IMR-90 (cell line): Measurements from ENCODE around the gene FDX1. TPM values are rescaled to one million over a fixed set of nuclear protein-coding genes. Genes with fewer than 3 reads are reported as not detected.
"Not testable (repeated sequence)": the region's sequence is repeated elsewhere in the genome, so short reads cannot be mapped to it uniquely, and the experiment has no call there.

ENCODE experiments used
- ATAC-seq: fragments of 200-7000 bp; cut with Tn5 transposase; 2 replicates; pipeline ENCODE4 v1.9.1; 2020; ENCODE audit warnings: low read depth, mild to moderate bottlenecking, moderate library complexity
- BruUV-seq: library from RNA; stranded (reverse); fragments of 400-500 nt; replicated peaks from 2 replicates; lab custom pipeline; 2021; lab: Mats Ljungman, UMichigan
- CTCF ChIA-PET: fragments of 300-600 bp; formaldehyde crosslinking; extraction: SDS; loops from one replicate; lab custom pipeline; 2021; ENCODE audit warnings: antibody characterized with exemption; lab: Yijun Ruan, JAX
- POLR2A ChIA-PET: fragments of 300-600 bp; sonication (Branson Sonifier 250); formaldehyde crosslinking; loops from one replicate; lab custom pipeline; 2022; ENCODE audit warnings: antibody characterized with exemption; ENCODE audit not compliant: unreplicated experiment; lab: Charles Lee
- DNase-seq: peaks from one replicate; pipeline ENCODE4 v3.0.0; 2013
- H2AFZ ChIP-seq: replicated peaks from 2 replicates; pipeline ENCODE3; 2013; ENCODE audit warnings: low read length, mild to moderate bottlenecking; ENCODE audit not compliant: poor library complexity
- H2AK5ac ChIP-seq: 2 replicates; pipeline ENCODE4 v1.6.1; 2013; ENCODE audit warnings: low read depth, low read length, inconsistent platforms
- H2AK9ac ChIP-seq: replicated peaks from 2 replicates; pipeline ENCODE3; 2013; ENCODE audit warnings: mild to moderate bottlenecking, low read depth, low read length, moderate library complexity; ENCODE audit not compliant: poor library complexity
- H2BK120ac ChIP-seq: 2 replicates; pipeline ENCODE4 v1.6.1; 2013; ENCODE audit warnings: low read depth, low read length, inconsistent platforms
- H2BK15ac ChIP-seq: 3 replicates; pipeline ENCODE4 v1.6.1; 2013; ENCODE audit warnings: low read depth, low read length, inconsistent platforms
- H2BK20ac ChIP-seq: 2 replicates; pipeline ENCODE4 v1.6.1; 2013; ENCODE audit warnings: low read depth, mild to moderate bottlenecking, inconsistent platforms, low read length, moderate library complexity
- H2BK5ac ChIP-seq: 2 replicates; pipeline ENCODE4 v1.6.1; 2013; ENCODE audit warnings: mild to moderate bottlenecking, low read depth, low read length, inconsistent platforms; ENCODE audit not compliant: poor library complexity, severe bottlenecking
- H3K14ac ChIP-seq: replicated peaks from 2 replicates; pipeline ENCODE4 v1.6.1; 2013; ENCODE audit warnings: low read depth, low read length, inconsistent platforms
- H3K18ac ChIP-seq: 2 replicates; pipeline ENCODE4 v1.6.1; 2013; ENCODE audit warnings: low read depth, low read length, control low read depth
- H3K23ac ChIP-seq: 2 replicates; pipeline ENCODE4 v1.6.1; 2013; ENCODE audit warnings: low read depth, low read length, inconsistent platforms
- H3K27ac ChIP-seq: 2 replicates; pipeline ENCODE4 v1.5.1; 2013; ENCODE audit warnings: mild to moderate bottlenecking, control low read depth, low read length; ENCODE audit not compliant: insufficient read depth
- H3K27me3 ChIP-seq: 2 replicates; pipeline ENCODE4 v1.6.1; 2013; ENCODE audit warnings: low read length; ENCODE audit not compliant: control insufficient read depth, insufficient read depth
- H3K36me3 ChIP-seq: 2 replicates; pipeline ENCODE4 v1.6.1; 2013; ENCODE audit warnings: low read length, mixed read lengths; ENCODE audit not compliant: control insufficient read depth, insufficient read depth
- H3K4ac ChIP-seq: 2 replicates; pipeline ENCODE4 v1.6.1; 2013; ENCODE audit warnings: low read depth, low read length, inconsistent platforms
- H3K4me1 ChIP-seq: 2 replicates; pipeline ENCODE4 v1.6.1; 2013; ENCODE audit warnings: low read length, mixed read lengths; ENCODE audit not compliant: control insufficient read depth, insufficient read depth
- H3K4me2 ChIP-seq: 2 replicates; pipeline ENCODE4 v1.6.1; 2013; ENCODE audit warnings: low read depth, mild to moderate bottlenecking, control low read depth, low read length, moderate library complexity
- H3K4me3 ChIP-seq: 2 replicates; pipeline ENCODE4 v1.5.1; 2013; ENCODE audit warnings: low read depth, mild to moderate bottlenecking, control low read depth, low read length, moderate library complexity; ENCODE audit not compliant: insufficient read depth
- H3K56ac ChIP-seq: 2 replicates; pipeline ENCODE4 v1.6.1; 2013; ENCODE audit warnings: low read length, inconsistent platforms; ENCODE audit not compliant: insufficient read depth; ENCODE audit errors: extremely low read depth
- H3K79me1 ChIP-seq, 2 experiments: 2 replicates each; pipeline ENCODE4 v1.6.1; 2013; ENCODE audit warnings: low read length in 2 of 2, inconsistent platforms in 1 of 2, low read depth in 1 of 2
- H3K9ac ChIP-seq: 2 replicates; pipeline ENCODE4 v1.6.1; 2013; ENCODE audit warnings: low read depth, low read length, control low read depth
- H3K9me1 ChIP-seq: 2 replicates; pipeline ENCODE4 v1.6.1; 2013; ENCODE audit warnings: low read length, inconsistent platforms; ENCODE audit not compliant: insufficient read depth
- H3K9me3 ChIP-seq: 2 replicates; pipeline ENCODE4 v1.6.1; 2013; ENCODE audit warnings: low read length; ENCODE audit not compliant: control insufficient read depth, insufficient read depth
- H4K20me1 ChIP-seq: 2 replicates; pipeline ENCODE4 v1.6.1; 2013; ENCODE audit warnings: low read length, inconsistent platforms; ENCODE audit not compliant: insufficient read depth
- H4K5ac ChIP-seq: 2 replicates; pipeline ENCODE4 v1.6.1; 2013; ENCODE audit warnings: mild to moderate bottlenecking, low read depth, low read length, control low read depth
- H4K8ac ChIP-seq, 2 experiments: 2 replicates each; pipeline ENCODE4 v1.6.1; 2013; ENCODE audit warnings: low read depth in 2 of 2, low read length in 2 of 2, control low read depth in 1 of 2, inconsistent platforms in 1 of 2
- H4K91ac ChIP-seq: 2 replicates; pipeline ENCODE4 v1.6.1; 2013; ENCODE audit warnings: low read depth, low read length, inconsistent platforms; ENCODE audit not compliant: insufficient read depth
- WGBS, 2 experiments: methylation state at CpG; one replicate each; pipeline versions ENCODE4 v1.1.5 to v1.1.7; 2013; ENCODE audit warnings: missing lambda C conversion rate in 2 of 2; ENCODE audit not compliant: insufficient read length in 1 of 2; ENCODE audit errors: extremely low coverage in 2 of 2; 5-methylcytosine and 5-hydroxymethylcytosine counted together
- dilution Hi-C: fragments of 300-500 bp; cut with HindIII; formaldehyde crosslinking; loops from one replicate; pipeline ENCODE4 v1.14.3; 2018; ENCODE audit warnings: low sequenced_read_pairs; ENCODE audit not compliant: unreplicated experiment
- in situ Hi-C: fragments of 300-500 bp; cut with MboI; formaldehyde crosslinking; loops from 3 replicates; pipeline ENCODE4 v1.14.3; 2019; ENCODE audit warnings: low sequenced_read_pairs, inconsistent platforms, mixed read lengths
- intact Hi-C: fragments of 100-400 bp; cut with micrococcal nuclease; formaldehyde crosslinking; loops from 2 replicates; pipeline ENCODE4 v1.10.0; 2022
- polyA plus RNA-seq, 3 experiments: library from polyadenylated mRNA; depleted of rRNA; stranded (reverse); fragments of >200 nt; gene quantifications; 2 replicates each; pipeline ENCODE4 v1.2.3, GENCODE V29; 2012; ENCODE audit warnings: low replicate concordance in 1 of 3
- total RNA-seq: library from RNA; depleted of rRNA; stranded (reverse); fragments of >200 nt; gene quantifications from 2 replicates; pipeline ENCODE4 v1.2.3, GENCODE V29; 2012

Gene FDX1
- total and polyA plus RNA-seq, 2 of the 4 experiments (the other 2 are of a cell fraction) = 4.3 to 5.1 TPM

DNA sequence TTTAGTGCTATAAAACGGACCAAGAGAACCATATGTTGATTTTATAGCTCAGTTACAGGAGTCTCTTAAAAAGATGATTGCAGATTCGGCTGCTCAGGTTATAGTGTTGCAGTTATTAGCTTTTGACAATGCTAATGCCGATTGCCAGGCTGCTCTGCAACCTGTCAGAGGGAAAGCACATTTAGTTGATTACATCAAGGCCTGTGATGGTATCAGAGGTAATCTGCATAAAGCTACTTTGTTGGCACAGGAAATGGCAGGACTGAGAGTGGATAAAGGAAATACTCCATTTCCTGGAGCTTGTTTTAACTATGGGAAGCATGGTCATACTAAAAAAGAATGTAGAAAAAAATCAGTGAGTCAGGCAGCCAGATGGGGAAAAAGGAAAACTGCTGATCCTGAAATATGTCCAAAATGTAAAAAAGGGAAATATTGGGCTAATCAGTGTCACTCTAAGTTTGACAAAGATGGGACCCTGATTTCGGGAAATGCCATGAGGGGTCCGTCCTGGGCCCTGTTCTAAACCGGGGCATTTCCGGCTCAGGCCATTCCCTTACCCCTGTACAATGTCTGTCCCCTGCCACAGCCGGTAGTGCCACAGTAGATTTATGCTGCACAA lies 32.0 kb upstream of the FDX1 start:
- H4K91ac ChIP-seq, H3K9ac ChIP-seq, H3K23ac ChIP-seq, H3K79me1 ChIP-seq, H4K20me1 ChIP-seq, H3K36me3 ChIP-seq, H3K18ac ChIP-seq, dilution Hi-C loops, H3K27me3 ChIP-seq, H3K4me1 ChIP-seq, H2AK9ac ChIP-seq, H3K4ac ChIP-seq, DNase-seq, POLR2A ChIA-PET, in situ Hi-C loops, ATAC-seq, H3K9me3 ChIP-seq, H3K9me1 ChIP-seq, intact Hi-C loops, H3K4me2 ChIP-seq, BruUV-seq, H2AFZ ChIP-seq, H3K4me3 ChIP-seq, H2BK120ac ChIP-seq, H2BK5ac ChIP-seq, H2BK20ac ChIP-seq, H4K5ac ChIP-seq, H3K56ac ChIP-seq, H2BK15ac ChIP-seq, H3K27ac ChIP-seq, H3K14ac ChIP-seq, H4K8ac ChIP-seq, H2AK5ac ChIP-seq: not testable (repeated sequence)
- CTCF ChIA-PET = interaction anchor here (0.6 to 0.8 kb wide), 2 partner anchors 9 to 1679 kb away, joined by 3 to 4 read pairs; no protein-coding TSS in a partner anchor
- WGBS, 2 experiments = 93% methylated on average over 2 of the region's 8 CpGs; no CpG with 5 or more reads in 1 of the 2 experiments
